ENCODE data around the gene TTC21B.

DNA sequence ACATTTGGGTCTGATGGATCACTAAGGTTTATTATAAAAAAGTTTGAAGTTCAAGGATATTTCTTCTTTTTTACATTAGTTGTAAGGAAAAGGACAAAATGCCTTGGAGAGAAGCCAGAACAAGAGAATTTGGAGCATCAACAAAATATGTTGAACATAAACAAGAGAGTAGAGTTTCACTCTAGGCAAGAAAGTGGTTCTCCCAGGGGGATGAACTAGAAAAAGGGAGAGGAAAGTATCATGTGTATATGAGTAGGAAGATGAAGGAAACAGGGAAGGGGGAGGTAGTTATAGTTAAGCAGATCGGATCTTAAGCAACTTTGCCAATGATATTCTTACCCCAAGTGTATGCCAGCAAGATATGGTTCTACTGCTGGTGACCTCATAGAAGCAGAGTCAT is 95.7 kb downstream of the TTC21B start:
- TF ChIP-seq POLR2A (IDR thresholded peaks at IDR 0.05): no peak
- TF ChIP-seq, protein P1, sequence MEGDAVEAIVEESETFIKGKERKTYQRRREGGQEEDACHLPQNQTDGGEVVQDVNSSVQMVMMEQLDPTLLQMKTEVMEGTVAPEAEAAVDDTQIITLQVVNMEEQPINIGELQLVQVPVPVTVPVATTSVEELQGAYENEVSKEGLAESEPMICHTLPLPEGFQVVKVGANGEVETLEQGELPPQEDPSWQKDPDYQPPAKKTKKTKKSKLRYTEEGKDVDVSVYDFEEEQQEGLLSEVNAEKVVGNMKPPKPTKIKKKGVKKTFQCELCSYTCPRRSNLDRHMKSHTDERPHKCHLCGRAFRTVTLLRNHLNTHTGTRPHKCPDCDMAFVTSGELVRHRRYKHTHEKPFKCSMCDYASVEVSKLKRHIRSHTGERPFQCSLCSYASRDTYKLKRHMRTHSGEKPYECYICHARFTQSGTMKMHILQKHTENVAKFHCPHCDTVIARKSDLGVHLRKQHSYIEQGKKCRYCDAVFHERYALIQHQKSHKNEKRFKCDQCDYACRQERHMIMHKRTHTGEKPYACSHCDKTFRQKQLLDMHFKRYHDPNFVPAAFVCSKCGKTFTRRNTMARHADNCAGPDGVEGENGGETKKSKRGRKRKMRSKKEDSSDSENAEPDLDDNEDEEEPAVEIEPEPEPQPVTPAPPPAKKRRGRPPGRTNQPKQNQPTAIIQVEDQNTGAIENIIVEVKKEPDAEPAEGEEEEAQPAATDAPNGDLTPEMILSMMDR (IDR thresholded peaks at IDR 0.05): no peak
